HTERT RPE-1 (cell line): Measurements from ENCODE around the gene NOD2.

ENCODE experiments used
- in situ Hi-C: fragments of 300-500 bp; cut with MboI; formaldehyde crosslinking; loops from 4 replicates; pipeline ENCODE4 v1.14.3; 2020; ENCODE audit warnings: low sequenced_read_pairs

NOD2 gene

DNA sequence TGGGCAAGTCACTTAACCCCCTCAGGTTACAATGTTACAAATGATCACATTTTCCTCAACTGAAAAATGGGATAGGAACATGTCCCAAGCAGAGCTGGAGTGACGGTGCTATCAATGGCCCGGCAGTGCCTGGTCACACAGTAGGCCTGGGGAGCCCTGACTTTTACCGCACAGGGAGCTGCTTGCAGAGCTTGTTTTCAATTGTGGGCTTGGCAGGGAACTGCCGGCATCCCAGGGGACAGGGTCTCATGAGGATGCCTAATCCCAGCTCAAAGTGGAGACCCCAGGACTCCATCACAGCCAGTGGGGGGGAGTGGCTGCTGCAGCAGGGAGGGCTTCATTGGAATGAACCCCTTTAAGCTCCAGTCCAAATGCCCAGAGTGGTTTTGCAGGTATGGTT, 23.7 kb upstream of the NOD2 start:
- in situ Hi-C loops: no loop called here

DNA sequence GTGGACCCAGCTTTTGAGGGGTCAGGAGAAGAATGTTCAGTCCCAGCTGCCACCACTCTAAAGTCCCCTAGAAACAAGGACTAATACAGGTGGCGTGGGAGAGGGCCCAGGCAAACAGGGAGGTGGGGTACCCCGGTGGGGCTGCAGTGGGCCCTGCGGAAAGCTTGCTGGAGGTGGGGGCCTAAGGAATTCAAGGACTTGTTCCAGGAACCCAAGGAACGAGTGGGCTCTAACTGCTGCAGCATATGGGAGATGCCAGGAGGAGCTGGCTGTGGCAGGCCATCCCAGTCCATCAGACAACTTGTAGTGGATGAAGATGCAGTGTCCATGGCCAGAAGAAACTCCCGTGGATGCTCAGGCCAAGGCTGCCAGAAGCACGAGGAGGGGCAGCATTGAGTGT, 22.9 kb upstream of the NOD2 start:
- in situ Hi-C loops: no loop called here

DNA sequence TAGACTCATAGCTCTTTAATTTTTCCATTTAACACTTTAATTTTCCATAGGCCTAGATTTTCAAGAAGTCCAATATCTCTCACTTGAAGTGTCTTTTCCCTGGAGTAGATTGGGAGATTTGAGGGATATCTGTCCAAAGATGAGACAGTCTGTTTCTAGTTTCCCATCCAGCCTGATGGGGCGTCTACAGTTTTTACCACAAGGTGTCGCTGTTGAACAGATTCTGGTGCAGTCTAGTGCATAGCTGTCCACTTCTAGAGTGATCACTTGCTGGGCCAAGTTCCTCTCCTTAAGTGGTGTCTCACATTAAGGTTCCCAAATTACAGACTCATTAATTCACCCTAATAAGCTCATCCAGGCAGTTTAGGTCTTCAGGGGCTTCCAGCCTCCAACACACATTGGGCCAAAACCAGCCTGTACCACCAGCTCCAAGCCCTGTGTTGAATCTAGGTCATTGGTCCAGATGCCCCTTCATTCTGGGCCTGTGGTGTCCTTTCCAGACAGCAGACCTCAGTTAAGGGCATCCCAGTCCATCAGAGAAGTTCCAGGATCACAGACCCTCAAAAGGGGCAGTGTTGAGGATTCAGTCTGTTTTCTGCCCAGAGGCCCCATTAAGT, 21.7 kb upstream of the NOD2 start:
- in situ Hi-C loops: no loop called here

DNA sequence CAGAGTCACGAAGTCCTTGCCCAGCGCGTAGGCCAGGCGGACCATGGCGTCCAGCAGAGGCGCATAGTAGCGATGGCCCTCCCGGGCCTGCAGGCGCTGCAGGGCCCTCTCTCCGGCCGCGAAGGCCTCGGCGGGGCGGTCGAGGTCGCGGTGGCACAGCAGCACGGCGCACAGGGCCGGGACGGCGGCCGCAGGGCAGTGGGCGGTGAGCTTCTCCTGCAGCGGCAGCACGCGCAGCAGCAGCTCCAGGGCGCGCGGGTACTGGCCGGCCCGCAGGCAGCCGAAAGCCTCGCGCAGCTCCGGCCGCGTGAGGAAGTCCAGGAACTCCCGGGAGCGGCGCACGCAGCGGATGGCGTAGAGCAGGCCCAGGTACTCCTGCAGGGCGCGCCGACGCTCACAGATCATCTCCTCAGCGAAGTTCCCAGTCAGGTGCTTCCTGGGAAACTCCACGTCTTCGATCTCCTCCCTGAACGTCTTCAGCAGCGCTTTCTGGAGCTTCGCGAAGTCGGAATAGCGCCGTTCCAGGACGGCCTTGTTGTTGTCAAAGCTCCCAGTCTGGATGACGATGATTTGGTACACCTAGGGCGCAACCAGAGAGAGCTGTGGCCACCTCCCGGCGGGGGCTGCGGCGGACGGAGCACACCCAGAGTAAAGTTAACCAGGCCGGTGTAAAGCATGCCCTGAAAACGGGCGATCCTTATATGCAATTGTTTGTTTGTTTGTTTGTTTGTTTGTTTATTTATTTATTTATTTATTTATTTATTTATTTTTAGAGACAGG, 19.7 kb upstream of the NOD2 start:
- in situ Hi-C loops: no loop called here

DNA sequence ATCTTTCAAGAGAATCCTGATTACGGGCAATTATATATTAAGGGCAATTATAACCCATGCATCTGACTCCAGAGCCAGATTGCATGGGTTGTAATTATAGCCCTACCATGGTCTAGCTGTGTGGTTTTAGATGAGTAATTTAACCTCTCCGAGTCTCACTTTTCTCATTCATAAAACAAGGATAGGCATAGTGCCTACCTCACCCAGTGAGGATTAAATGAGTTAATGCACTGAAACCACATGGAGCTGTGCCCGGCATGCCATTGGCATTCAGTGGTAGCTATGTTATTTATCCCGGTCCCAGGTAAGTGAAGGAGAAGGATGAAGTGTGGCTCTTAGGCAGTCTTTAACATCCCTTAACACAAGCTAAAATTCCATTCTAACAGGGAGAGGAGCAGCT, 18.6 kb upstream of the NOD2 start:
- in situ Hi-C loops: no loop called here

DNA sequence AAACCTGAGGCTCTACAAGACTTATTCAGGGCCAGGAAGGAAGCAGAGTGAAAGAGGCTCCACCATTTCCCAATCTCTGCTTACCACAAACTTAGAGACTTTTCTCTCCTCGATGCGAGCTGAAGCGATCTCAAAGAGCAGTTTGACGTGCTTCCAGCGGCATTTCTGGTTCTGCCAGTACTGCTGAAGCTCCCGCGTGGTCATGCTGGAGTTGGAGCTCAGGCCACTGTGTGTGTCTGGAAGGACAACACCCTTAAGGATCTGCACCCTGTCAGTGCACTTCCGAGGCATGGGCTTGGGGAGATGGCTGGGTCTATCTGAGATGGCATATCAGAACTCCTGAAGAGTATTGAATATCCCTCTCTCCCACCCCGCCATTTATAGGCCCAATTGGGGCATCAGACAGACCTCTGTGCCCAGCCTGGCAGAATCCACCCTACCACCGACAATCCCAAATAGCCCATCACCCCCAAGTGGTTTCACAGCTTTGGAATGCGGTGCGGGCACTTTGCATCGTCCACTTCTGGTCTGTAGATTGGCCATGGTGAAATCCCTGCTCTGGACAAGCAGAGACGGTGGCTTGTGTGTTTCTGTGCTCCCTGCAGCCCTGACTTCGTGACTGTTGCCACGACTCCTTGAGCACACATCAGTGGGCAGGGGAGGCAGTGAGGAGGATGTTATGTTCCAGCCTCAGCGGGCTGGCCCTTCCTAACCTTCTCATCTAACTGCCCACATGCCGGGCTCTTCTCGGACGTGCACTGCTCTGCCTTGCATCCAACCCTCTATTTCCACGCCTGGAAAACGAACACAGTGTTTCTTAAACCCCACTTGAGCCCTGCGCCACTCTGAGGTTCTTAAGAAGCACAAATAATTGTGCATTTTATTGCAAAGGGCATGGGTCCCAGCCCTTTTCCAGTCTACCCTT, 17.5 kb upstream of the NOD2 start:
- in situ Hi-C loops: no loop called here

DNA sequence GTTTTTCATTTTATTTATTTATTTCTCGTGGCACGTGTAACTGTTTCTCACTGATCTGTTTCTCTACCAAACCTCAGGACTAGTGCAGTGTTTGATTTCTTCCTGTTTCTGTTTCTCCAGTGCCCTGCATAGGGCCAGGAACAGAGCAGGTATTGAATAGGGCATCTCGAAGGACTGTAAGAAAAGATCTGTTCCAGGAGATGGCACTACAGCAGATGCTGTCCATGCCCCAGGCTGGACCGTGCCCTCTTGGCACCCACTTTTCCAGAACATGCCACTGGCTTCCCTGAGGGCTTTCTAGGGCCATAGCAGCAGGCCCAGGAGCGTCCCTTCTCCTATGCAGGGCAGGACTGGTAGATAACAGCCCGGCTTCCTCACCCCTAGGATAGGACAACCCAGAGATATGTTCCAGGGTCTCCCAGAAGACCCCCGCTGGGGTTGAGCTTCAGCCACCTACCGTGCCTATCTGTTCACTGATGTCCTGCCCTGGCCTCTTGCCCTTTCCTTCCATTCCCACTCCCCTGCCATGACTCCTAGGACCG, 16.7 kb upstream of the NOD2 start:
- in situ Hi-C loops: no loop called here

DNA sequence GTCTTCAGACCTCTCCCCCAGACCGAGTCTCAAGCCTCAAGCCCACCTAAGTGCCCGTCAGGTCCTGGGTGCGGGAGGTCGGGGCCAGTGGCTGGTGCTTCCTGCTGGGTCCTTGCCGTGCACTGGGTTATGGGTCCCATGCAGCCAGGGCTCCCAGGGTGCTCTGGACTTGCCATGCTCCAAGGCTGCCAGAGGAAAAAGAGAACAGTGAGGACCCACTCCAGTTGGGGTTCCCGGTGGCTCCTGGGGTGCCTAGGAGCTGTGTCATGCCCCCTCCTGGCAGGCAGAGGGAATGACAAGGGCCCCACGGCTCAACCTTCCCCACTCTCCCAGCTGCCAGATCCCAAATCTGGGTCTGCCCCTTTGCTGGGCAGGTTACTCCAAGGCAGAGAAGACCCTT, 16.1 kb upstream of the NOD2 start:
- in situ Hi-C loops: no loop called here

DNA sequence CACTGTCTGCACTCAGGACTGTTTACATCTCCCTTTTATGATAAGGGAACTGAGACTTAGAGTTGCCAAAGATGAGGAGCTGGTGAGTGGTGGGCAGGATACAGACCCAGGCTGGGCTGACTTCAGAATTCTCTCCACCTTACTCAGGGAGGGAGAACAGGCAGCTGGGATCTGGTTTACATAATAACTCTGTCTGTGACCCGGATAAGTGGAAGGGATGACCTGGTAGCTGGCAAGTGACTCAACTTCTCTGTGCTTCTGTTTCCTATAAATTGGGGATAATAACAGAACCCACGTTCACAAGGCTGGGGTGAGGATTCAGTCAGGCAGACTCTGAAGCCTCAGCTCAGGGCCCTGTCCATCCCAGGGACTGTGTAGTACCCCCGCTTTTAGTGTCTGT, 14.9 kb upstream of the NOD2 start:
- in situ Hi-C loops: no loop called here

DNA sequence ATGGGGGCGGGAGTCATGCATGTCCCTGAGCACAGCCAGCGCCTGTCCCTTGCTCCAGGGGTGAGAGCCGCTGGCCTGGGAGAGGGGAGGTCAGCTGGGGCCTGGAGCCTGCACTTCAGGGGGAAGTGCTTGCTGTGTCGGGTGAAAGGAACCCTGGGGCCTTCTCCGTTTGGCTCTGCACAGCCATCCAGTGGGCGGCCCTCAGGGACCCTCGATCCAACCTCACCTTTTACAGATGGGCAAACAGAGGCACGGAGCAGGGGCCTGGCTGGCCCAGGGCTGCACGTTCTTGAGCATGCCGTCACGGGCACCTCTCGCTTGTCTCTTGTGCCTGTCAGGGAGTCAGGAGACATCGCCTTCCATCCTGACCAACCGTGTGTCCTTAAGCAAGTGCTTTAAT, 14.1 kb upstream of the NOD2 start:
- in situ Hi-C loops: no loop called here

DNA sequence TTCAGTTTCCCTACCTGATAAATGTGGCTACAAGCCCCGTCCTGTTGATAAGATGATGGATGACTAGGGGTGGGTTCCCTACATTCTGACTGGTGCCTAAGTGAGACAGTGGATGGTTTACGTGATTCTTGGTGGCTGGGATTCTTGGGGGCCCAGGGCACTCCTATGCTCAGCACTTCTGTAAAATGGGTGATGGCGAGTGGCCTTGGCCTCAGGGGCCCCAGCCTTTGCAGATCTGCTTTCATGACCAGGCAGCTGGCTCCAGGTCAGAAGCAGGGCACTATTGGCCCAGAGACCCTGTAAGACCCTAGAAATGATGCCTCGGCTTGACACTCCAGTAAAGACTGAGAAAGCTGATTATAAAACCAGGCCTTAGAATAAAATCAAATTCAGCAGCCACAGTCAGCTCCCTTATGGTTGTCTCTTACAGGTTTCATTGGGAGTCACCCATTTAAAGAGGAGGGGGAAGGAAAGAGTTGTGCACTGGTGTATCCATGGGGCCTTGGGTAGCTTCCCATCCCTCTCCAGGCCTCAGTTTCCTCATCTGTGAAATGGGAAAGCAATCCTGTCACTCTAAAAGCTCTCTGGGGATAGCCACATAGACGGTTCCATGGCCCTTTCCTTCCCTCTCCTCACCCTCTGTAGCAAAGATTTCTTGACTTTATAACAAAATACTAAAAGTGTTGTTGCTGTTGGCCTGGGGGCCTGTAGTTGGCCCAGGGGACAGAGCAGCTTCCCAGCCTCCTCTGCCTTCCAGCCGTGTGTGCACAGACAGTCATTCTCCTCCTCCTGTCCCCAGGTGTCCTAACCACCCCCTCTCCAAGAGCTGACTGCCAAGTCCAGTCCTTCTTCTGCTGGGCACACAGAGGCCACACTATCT, 13.5 kb upstream of the NOD2 start:
- in situ Hi-C loops: no loop called here

DNA sequence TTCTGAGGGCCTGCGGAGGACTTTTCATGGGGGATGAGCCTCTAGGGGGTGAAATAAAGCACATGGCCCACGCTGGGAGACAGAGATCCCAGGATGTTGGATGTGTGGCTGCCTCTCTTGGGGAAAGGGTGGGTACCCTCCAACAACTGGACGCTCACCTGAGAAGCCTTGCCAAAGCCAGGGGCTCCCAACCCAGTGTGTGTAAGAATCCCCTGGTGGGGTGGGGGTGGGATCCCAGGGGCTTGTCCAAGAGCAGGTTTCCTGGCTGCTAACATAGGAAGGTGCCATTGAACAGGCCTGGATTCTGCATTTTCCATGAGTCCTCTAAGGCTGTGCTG, 12.9 kb upstream of the NOD2 start:
- in situ Hi-C loops: no loop called here

DNA sequence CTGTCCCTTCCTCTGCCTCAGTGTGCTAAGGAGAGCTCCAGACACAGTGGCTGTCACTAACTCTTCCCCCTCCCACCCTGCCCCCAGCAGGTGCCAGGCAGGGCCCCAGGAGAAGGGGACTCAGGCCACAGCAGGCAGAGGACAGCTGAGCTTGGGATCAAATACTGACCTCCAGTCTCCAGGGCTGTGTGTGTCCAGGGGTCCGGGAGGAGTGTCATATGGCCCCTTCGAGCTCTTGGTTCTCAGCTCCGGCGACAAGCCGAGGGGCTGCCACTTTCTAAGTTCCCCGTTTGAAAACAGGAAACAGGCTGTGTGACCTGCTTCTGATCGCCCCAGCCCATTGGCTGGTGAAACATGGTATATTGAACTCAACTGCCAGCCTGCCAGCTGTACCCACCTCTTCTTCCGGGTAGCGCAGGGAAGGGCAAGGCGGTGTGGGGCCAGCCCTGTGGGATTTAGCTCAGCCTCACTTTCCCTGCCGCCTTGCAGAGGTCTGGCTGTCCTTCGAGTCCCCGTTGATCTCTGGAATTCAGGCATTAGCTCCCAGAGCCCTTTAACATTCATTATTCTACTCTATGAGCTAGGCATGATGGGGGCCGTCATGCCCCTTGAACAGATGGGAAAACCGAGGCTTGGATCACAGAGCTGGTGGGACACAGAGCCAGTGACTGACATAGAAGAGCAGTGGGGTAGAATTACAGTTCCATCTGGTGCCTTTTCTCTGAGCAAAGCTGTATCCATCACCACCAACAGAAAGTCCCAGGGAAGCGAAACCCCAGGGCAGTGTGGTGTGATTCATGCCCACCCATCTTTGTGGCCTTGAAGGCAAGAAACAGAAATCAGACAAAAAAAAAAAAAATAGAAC, 12.2 kb upstream of the NOD2 start, which contains the start of gene SNX20:
TSS of gene SNX20 (minus strand) at position 292 of the 865 bp plus-strand sequence. CDS start 3,786 bp downstream, outside the sequence.
- in situ Hi-C loops: no loop called here

DNA sequence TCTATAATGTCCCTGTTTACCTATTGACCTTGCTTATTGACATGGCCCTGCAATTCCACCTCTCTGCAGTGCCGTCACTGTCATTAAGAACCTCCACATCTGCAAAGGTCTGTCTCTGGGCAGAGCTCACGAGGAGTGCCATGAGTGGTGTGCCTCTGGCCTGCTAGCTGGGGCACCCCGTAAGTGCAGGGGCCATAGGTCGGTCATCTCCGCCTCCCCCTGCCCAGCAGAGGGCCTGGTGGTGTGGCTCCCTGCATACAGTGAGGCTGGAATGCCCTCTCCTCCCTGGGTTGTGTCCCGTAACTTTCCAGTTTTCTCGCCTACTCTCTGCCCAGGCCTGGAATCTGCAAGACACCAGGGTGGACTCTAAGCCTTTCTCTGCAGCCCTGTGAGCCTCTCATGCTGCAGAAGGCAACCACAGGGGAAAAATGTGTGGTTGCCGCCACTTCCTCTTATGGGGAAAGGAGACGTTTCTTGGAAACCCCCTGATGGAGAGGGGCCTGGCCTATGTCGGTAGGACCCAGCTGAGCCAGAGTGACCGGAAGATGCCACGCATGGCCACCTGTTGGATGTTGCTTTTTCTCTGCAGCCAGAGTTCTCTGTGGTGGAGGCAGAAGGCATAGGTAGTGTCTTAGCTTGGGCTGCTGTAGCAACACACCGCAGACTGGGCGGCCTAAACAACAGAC, 9.6 kb upstream of the NOD2 start:
- in situ Hi-C loops: no loop called here

DNA sequence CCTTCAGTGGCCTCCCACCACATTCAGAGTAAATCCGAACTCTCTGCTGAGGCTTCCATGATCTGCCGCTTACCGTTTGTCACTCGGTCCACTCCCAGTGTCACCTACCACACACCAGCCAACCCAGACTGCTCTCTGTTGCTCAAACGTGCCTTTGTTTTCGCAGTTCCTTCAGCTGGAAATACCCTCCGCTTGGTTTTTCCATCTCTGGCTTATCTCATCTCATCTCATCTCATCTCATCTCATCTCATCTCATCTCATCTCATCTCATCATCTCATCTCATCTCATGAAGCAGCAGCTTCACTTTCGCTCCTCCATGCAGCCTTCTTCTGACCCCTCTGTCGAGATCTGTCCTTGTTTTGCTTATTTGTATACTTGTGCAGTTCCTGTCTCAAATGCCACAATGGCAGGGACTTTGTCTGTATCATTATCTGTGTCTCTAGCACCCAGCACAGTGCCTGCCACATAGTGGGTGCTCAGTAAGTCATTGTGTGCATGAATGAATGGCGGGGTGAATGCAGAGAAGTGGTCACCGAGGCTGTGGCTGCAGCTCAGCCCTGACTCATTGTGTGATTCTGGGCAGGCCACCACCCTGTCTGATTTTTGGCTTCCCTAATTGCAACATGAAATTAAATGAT, 8.5 kb upstream of the NOD2 start:
- in situ Hi-C loops: no loop called here

DNA sequence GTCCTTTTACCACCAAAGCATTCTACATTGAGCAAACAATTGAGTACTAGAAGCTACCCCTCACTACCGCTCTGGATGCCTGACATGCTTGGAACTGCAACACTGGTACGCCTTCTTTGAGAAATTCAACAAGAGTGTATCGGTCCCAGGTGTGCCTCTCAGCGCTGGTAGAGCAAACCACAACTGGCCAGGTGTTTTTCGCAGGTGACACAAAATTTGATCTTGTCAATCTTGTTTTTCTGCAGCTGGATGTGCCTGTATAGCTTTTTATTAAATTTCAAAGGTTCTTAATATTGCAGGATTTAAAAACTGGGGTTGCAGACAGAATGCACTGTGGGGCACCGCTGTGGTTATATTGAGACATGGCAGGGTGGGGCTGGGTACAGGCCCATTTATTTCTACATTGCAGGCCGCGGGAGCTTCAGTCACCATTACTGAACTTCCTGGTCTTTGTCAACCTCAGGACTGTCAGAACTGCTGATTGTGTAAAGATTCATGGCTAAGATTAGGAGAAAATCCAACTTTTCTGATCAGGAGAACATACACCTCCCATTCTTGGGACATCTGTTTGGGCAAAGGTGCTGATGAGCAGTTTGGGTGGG, 7.8 kb upstream of the NOD2 start:
- in situ Hi-C loops: no loop called here

DNA sequence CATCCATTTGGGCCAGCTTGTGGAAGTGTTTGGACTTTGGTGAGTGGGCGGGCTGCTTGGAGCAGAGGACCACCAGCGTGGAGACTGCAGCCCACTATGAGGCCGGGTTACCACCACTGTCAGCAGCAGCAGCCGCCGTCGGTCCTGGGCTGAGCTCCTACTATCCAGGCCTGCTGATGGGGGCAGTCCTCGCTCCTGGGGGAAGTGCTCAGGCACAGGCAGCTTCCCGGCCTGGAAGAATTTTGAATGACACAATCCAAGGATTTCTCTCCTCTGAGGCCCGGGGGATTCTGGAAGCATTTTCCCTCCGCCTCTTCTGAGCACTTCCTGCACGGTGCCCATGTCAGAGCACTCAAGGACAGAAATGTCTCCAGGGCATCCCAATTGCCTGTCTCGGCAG, 5.3 kb upstream of the NOD2 start:
- in situ Hi-C loops: no loop called here

DNA sequence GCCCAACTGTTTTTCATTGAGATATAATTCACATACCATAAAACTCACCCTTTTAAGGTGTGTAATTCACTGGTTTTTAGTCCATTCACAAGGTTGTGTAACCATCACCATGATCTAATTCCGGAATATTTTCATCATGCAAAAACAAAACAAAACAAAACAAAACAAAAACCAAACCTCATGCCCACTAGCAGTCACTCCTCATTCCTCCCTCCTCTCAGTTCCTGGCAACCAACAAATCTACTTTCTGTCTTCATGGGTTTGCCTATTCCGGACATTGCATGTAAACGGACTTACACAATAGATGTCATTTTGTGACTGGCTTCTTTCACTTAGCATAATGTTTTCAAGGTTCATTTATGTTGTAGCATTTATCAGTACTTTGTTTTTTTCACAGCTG, 4.5 kb upstream of the NOD2 start:
- in situ Hi-C loops: no loop called here
